ENCODE results near the gene TMEM238.

DNA sequence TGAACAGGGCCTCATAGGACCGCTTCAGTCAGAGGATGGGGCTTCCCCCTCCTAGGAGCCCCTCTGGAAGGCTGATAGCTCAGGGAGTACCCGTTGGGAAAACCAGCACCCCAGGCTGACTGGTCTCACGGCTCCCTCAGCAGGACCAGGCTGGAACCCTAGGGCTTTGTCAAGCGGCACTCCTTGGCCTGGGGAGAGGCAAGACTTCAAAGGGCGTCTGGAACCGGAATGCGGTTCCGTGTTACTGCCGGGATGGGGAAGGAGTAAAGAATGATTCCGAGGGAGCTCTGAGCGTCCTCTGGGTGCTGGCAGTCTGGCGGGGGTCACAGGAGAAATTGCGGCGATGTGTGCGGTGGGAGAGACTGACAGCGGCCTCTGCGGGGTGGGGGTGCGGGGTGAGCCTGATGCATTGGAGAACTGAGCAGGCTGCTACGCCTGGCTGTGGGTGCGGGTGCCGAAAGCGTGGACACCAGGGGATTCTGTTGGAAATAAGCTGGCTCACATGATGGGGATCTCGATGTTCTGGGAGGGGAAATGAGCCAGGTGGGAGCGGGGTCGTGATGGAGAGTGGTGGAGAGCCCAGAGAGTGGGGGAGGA is 31.4 kb downstream of the TMEM238 start:
- TF ChIP-seq POLR2A (IDR thresholded peaks at IDR 0.05): no peak
- TF ChIP-seq, protein P1, sequence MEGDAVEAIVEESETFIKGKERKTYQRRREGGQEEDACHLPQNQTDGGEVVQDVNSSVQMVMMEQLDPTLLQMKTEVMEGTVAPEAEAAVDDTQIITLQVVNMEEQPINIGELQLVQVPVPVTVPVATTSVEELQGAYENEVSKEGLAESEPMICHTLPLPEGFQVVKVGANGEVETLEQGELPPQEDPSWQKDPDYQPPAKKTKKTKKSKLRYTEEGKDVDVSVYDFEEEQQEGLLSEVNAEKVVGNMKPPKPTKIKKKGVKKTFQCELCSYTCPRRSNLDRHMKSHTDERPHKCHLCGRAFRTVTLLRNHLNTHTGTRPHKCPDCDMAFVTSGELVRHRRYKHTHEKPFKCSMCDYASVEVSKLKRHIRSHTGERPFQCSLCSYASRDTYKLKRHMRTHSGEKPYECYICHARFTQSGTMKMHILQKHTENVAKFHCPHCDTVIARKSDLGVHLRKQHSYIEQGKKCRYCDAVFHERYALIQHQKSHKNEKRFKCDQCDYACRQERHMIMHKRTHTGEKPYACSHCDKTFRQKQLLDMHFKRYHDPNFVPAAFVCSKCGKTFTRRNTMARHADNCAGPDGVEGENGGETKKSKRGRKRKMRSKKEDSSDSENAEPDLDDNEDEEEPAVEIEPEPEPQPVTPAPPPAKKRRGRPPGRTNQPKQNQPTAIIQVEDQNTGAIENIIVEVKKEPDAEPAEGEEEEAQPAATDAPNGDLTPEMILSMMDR (IDR thresholded peaks at IDR 0.05): no peak
